Measurements from ENCODE around the gene SEMA3B.

- TF ChIP-seq CREB5 (CRISPR knock-in tag; IDR thresholded peaks at IDR 0.05; ENCODE audit: low read depth) (no peak), SNAI2 (CRISPR knock-in tag; IDR thresholded peaks at IDR 0.05) (no peak), ZFP30 (CRISPR knock-in tag; IDR thresholded peaks at IDR 0.05) (no peak), ZNF8 (CRISPR knock-in tag; IDR thresholded peaks at IDR 0.05) (no peak), POU6F1 (CRISPR knock-in tag; IDR thresholded peaks at IDR 0.05; ENCODE audit: borderline replicate concordance, low read depth) (no peak), PPARA (CRISPR knock-in tag; IDR thresholded peaks at IDR 0.05; ENCODE audit: borderline replicate concordance) (no peak), ARNTL (CRISPR knock-in tag; IDR thresholded peaks at IDR 0.05; ENCODE audit: borderline replicate concordance, low read depth) (no peak), ZC3H10 (CRISPR knock-in tag; IDR thresholded peaks at IDR 0.05) (no peak), TSHZ2 (CRISPR knock-in tag; IDR thresholded peaks at IDR 0.05) (no peak), PATZ1 (CRISPR knock-in tag; IDR thresholded peaks at IDR 0.05; ENCODE audit: borderline replicate concordance) (no peak), ZFP3 (CRISPR knock-in tag; IDR thresholded peaks at IDR 0.05) (no peak), ISL1 (CRISPR knock-in tag; IDR thresholded peaks at IDR 0.05) (no peak)
These were observed 671 bp upstream of the SEMA3B start for GRCh38 chr3:50268276-50268675.
